Bronchial epithelial cell (primary cell): ENCODE data around the gene TPBGL. TPM values are rescaled to one million over a fixed set of nuclear protein-coding genes. Genes with fewer than 3 reads are reported as not detected.
A peak's percentile ranks its signal among the peaks of the same experiment; 100 is the strongest.

Experiments
- DNase-seq: peaks from one replicate; pipeline ENCODE4 v3.0.0-alpha.2; 2010; ENCODE audit warnings: low read depth
- FAIRE-seq: peaks from 2 replicates; lab custom pipeline; 2011; peaks lifted over from hg19 to GRCh38; lab: Jason Lieb, UNC
- H3K27me3 ChIP-seq: 2 replicates; pipeline ENCODE4 v1.5.1; 2011; ENCODE audit warnings: low read length; ENCODE audit not compliant: control insufficient read depth, insufficient read depth
- H3K36me3 ChIP-seq: 2 replicates; pipeline ENCODE4 v1.5.1; 2011; ENCODE audit warnings: low read length; ENCODE audit not compliant: control insufficient read depth, insufficient read depth
- H3K4me3 ChIP-seq: 2 replicates; pipeline ENCODE4 v1.5.1; 2011; ENCODE audit warnings: mild to moderate bottlenecking, low read depth, low read length, control low read depth
- CTCF ChIP-seq: IDR thresholded peaks from 2 replicates; pipeline ENCODE4 v1.5.1; 2011; ENCODE audit warnings: mild to moderate bottlenecking, moderate library complexity, low read length, control low read depth, inconsistent platforms; ENCODE audit not compliant: insufficient read depth, severe bottlenecking
- total RNA-seq: library from RNA; depleted of rRNA; stranded (reverse); fragments of >200 nt; gene quantifications from 2 replicates; pipeline ENCODE4 v1.2.1, GENCODE V29; 2014

TPBGL gene
- total RNA-seq, 1 donor from 2014 or later = not detected

GRCh38 chr11:75214411-75214821, 26.2 kb upstream of the TPBGL start:
- DNase-seq (peak; percentile 48), FAIRE-seq (peak; percentile 50)
- Histone ChIP-seq H3K4me3 (no peak overlapping the region), H3K27me3 (no peaks in the 10 kb centered on the region), H3K36me3 (no peaks in the 10 kb centered on the region)
- peak; percentile 23 for TF ChIP-seq CTCF

- FAIRE-seq = peak; percentile 83
- TF ChIP-seq CTCF = no peak
- no peak for DNase-seq
- Histone ChIP-seq H3K36me3 (no peaks in the 10 kb centered on the region), H3K4me3 (no peak overlapping the region), H3K27me3 (no peaks in the 10 kb centered on the region)
These were observed 25.7 kb upstream of the TPBGL start for GRCh38 chr11:75214843-75215242.

- Histone ChIP-seq H3K36me3 (no peaks in the 10 kb centered on the region), H3K27me3 (no peaks in the 10 kb centered on the region), H3K4me3 (no peak overlapping the region)
- FAIRE-seq (no peak), DNase-seq (no peak)
- TF ChIP-seq CTCF = no peak
These were observed 20.7 kb upstream of the TPBGL start for GRCh38 chr11:75219869-75220268.

- FAIRE-seq = no peak
These were observed 16.5 kb upstream of the TPBGL start for GRCh38 chr11:75223954-75224643.

GRCh38 chr11:75225794-75226193, 14.8 kb upstream of the TPBGL start:
- H3K36me3 ChIP-seq = no peaks in the 10 kb centered on the region
- peaks cover 2% of the 10 kb centered on the region for H3K27me3 ChIP-seq
- H3K4me3 ChIP-seq = no peak overlapping the region
- no peak for DNase-seq
- no peak for TF ChIP-seq CTCF
- FAIRE-seq = no peak

More at GRCh38 chr11:75223954-75224643, 16.5 kb upstream of the TPBGL start:
- H3K27me3 ChIP-seq = peaks cover 2% of the 10 kb centered on the region
- no peak for DNase-seq
- H3K36me3 ChIP-seq = no peaks in the 10 kb centered on the region
- no peak overlapping the region for H3K4me3 ChIP-seq
- no peak for TF ChIP-seq CTCF

- H3K4me3 ChIP-seq = no peak overlapping the region
- no peak for DNase-seq
- H3K27me3 ChIP-seq = peaks cover 2% of the 10 kb centered on the region
- TF ChIP-seq CTCF = no peak
- FAIRE-seq = no peak
- no peaks in the 10 kb centered on the region for H3K36me3 ChIP-seq
These were observed 11.1 kb upstream of the TPBGL start for GRCh38 chr11:75229466-75229865.
